Thymus (tissue), 11 donors: ENCODE results near the gene RTL1. TPM values are rescaled to one million over a fixed set of nuclear protein-coding genes. Genes with fewer than 3 reads are reported as not detected.

Experiments
- DNase-seq, 9 donors: peaks; one replicate each; pipeline ENCODE4 v3.0.0-alpha.2; 2013; ENCODE audit warnings: low spot score in 9 of 9, low read depth in 6 of 9, missing footprints in 1 of 9
- H3K27ac ChIP-seq, 2 donors: one replicate each; pipeline ENCODE4 v1.5.1; 2013; ENCODE audit warnings: control low read depth in 1 of 2, low read depth in 1 of 2, low read length in 1 of 2, mild to moderate bottlenecking in 1 of 2, moderate library complexity in 1 of 2
- H3K27me3 ChIP-seq, 2 donors: one replicate each; pipeline ENCODE4 v1.5.1; 2013; ENCODE audit warnings: low read length in 1 of 2; ENCODE audit not compliant: control insufficient read depth in 2 of 2, insufficient read depth in 1 of 2
- H3K36me3 ChIP-seq, 2 donors: one replicate each; pipeline ENCODE4 v1.5.1; 2013; ENCODE audit warnings: low read length in 1 of 2, mild to moderate bottlenecking in 1 of 2, moderate library complexity in 1 of 2; ENCODE audit not compliant: control insufficient read depth in 2 of 2, insufficient read depth in 2 of 2
- H3K4me1 ChIP-seq, 2 donors: one replicate each; pipeline ENCODE4 v1.5.1; 2013; ENCODE audit warnings: low read length in 2 of 2; ENCODE audit not compliant: control insufficient read depth in 2 of 2, insufficient read depth in 2 of 2
- H3K4me3 ChIP-seq, 2 donors: one replicate each; pipeline ENCODE4 v1.5.1; 2013; ENCODE audit warnings: low read length in 2 of 2, control low read depth in 1 of 2, mild to moderate bottlenecking in 1 of 2
- H3K9me3 ChIP-seq, 2 donors: one replicate each; pipeline ENCODE4 v1.5.1; 2013; ENCODE audit warnings: low read length in 1 of 2, mild to moderate bottlenecking in 1 of 2; ENCODE audit not compliant: control insufficient read depth in 2 of 2, insufficient read depth in 1 of 2
- WGBS: extraction: QIAGEN DNeasy Blood & Tissue Kit; methylation state at CpG from one replicate; pipeline ENCODE4 v1.1.7; 2013; 5-methylcytosine and 5-hydroxymethylcytosine counted together
- polyA plus RNA-seq: library from polyadenylated mRNA; stranded (reverse); fragments of 200-250 nt; gene quantifications from one replicate; pipeline ENCODE4 v1.2.3, GENCODE V29; 2013
- total RNA-seq: library from RNA; stranded (reverse); fragments of 120-200 nt; gene quantifications from one replicate; pipeline ENCODE4 v1.2.4, GENCODE V29; 2013
- donor health status: healthy.

The RTL1 gene
- total and polyA plus RNA-seq, 2 donors = under 0.01 to 0.02 TPM

GRCh38 chr14:100846309-100846859 is 57.1 kb downstream of the RTL1 start:
- WGBS = 96% methylated on average over 8 of the region's 8 CpGs
- Histone ChIP-seq H3K36me3 (no peaks in the 10 kb centered on the region), H3K4me1 (no peaks in the 10 kb centered on the region), H3K9me3 (no peaks in the 10 kb centered on the region), H3K4me3 (no peak overlapping the region), H3K27ac (no peak overlapping the region), H3K27me3 (no peaks in the 10 kb centered on the region)
- DNase-seq = no peak

GRCh38 chr14:100845341-100845740 is 58.2 kb downstream of the RTL1 start:
- H3K36me3 ChIP-seq = no peaks in the 10 kb centered on the region
- H3K27me3 ChIP-seq = no peaks in the 10 kb centered on the region
- no peak for DNase-seq
- H3K4me1 ChIP-seq = no peaks in the 10 kb centered on the region
- no peak overlapping the region for H3K27ac ChIP-seq
- 98% methylated on average over 17 of the region's 17 CpGs for WGBS
- H3K4me3 ChIP-seq = no peak overlapping the region
- no peaks in the 10 kb centered on the region for H3K9me3 ChIP-seq

GRCh38 chr14:100844846-100845245 is 58.7 kb downstream of the RTL1 start:
- Histone ChIP-seq H3K27me3 (no peaks in the 10 kb centered on the region), H3K4me1 (no peaks in the 10 kb centered on the region), H3K27ac (no peak overlapping the region), H3K36me3 (no peaks in the 10 kb centered on the region), H3K4me3 (no peak overlapping the region), H3K9me3 (no peaks in the 10 kb centered on the region)
- no peak for DNase-seq
- WGBS = 95% methylated on average over 13 of the region's 13 CpGs

GRCh38 chr14:100844421-100844820 is 59.1 kb downstream of the RTL1 start:
- no peaks in the 10 kb centered on the region for H3K36me3 ChIP-seq
- peaks cover 0 to 2% of the 10 kb centered on the region in 2 donors for H3K4me1 ChIP-seq
- no peak overlapping the region for H3K27ac ChIP-seq
- 91% methylated on average over 9 of the region's 9 CpGs for WGBS
- no peaks in the 10 kb centered on the region for H3K9me3 ChIP-seq
- no peaks in the 10 kb centered on the region for H3K27me3 ChIP-seq
- no peak overlapping the region for H3K4me3 ChIP-seq
- no peak for DNase-seq

- no peaks in the 10 kb centered on the region for H3K9me3 ChIP-seq
- no peaks in the 10 kb centered on the region for H3K27me3 ChIP-seq
- H3K4me3 ChIP-seq = no peak overlapping the region
- no peak overlapping the region for H3K27ac ChIP-seq
- peaks cover 0 to 4% of the 10 kb centered on the region in 2 donors for H3K4me1 ChIP-seq
- DNase-seq = no peak
- WGBS = 46% methylated on average over 4 of the region's 4 CpGs
- H3K36me3 ChIP-seq = no peaks in the 10 kb centered on the region
Observed at GRCh38 chr14:100844082-100844408, 59.5 kb downstream of the RTL1 start.

GRCh38 chr14:100842799-100843198 is 60.7 kb downstream of the RTL1 start:
- no peaks in the 10 kb centered on the region for H3K36me3 ChIP-seq
- no peak for DNase-seq
- H3K9me3 ChIP-seq = no peaks in the 10 kb centered on the region
- no peaks in the 10 kb centered on the region for H3K27me3 ChIP-seq
- H3K4me3 ChIP-seq = no peak overlapping the region
- WGBS = 88% methylated on average over 8 of the region's 8 CpGs
- no peak overlapping the region for H3K27ac ChIP-seq
- peaks cover 0 to 4% of the 10 kb centered on the region in 2 donors for H3K4me1 ChIP-seq

GRCh38 chr14:100841761-100842403 is 61.6 kb downstream of the RTL1 start:
- WGBS = 89% methylated on average over 15 of the region's 15 CpGs
- H3K4me1 ChIP-seq = peaks cover 0 to 4% of the 10 kb centered on the region in 2 donors
- no peak overlapping the region for H3K27ac ChIP-seq
- H3K27me3 ChIP-seq = no peaks in the 10 kb centered on the region
- DNase-seq = no peak
- H3K36me3 ChIP-seq = no peaks in the 10 kb centered on the region
- no peak overlapping the region for H3K4me3 ChIP-seq
- no peaks in the 10 kb centered on the region for H3K9me3 ChIP-seq

GRCh38 chr14:100841066-100841760 is 62.3 kb downstream of the RTL1 start:
- peaks cover 0 to 4% of the 10 kb centered on the region in 2 donors for H3K4me1 ChIP-seq
- H3K4me3 ChIP-seq = no peak overlapping the region
- no peaks in the 10 kb centered on the region for H3K36me3 ChIP-seq
- no peak overlapping the region for H3K27ac ChIP-seq
- no peak for DNase-seq
- WGBS = 94% methylated on average over 21 of the region's 21 CpGs
- no peaks in the 10 kb centered on the region for H3K9me3 ChIP-seq
- H3K27me3 ChIP-seq = no peaks in the 10 kb centered on the region

GRCh38 chr14:100840286-100841065 is 63.0 kb downstream of the RTL1 start:
- 96% methylated on average over 21 of the region's 21 CpGs for whole genome bisulfite sequencing
- H3K36me3 ChIP-seq = no peaks in the 10 kb centered on the region
- H3K27me3 ChIP-seq = no peaks in the 10 kb centered on the region
- no peak overlapping the region for H3K27ac ChIP-seq
- peaks cover 0 to 4% of the 10 kb centered on the region in 2 donors for H3K4me1 ChIP-seq
- no peak overlapping the region for H3K4me3 ChIP-seq
- no peaks in the 10 kb centered on the region for H3K9me3 ChIP-seq
- DNase-seq = no peak
